HG02678 (cell line): ENCODE measurements around the gene MTCL1.
"Not testable (repeated sequence)": the region's sequence is repeated elsewhere in the genome, so short reads cannot be mapped to it uniquely, and the experiment has no call there.

ENCODE experiments used
- ATAC-seq: cut with Tn5 transposase; IDR thresholded peaks from one replicate; pipeline ENCODE4 v1.9.1; 2021; ENCODE audit warnings: mild to moderate bottlenecking, moderate library complexity; ENCODE audit not compliant: unreplicated experiment

The MTCL1 gene

DNA sequence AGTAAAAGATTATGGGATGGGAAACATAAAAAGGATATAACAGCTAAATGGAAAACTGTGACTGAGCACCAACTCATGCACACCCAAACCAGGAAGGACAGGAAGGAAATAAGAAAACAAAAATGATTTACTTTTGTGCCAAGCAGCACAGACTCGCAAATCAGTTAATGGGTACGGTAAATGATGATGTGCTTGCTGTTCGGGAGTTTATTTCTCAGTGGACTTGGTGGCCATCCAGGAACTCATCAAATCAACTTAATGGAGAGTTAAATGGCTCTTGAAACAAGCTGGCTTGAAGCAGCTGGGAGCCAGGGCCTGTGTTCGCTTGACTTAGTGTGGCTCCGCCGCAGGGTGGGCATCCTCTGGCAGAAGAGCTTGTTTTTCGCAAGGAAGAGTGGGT is 36.2 kb downstream of the MTCL1 start:
- no peak for ATAC-seq

GRCh38 chr18:8742387-8743361 is 37.3 kb downstream of the MTCL1 start:
- ATAC-seq = no peak

- no peak for ATAC-seq
These were observed 38.7 kb downstream of the MTCL1 start for GRCh38 chr18:8744038-8744437.

DNA sequence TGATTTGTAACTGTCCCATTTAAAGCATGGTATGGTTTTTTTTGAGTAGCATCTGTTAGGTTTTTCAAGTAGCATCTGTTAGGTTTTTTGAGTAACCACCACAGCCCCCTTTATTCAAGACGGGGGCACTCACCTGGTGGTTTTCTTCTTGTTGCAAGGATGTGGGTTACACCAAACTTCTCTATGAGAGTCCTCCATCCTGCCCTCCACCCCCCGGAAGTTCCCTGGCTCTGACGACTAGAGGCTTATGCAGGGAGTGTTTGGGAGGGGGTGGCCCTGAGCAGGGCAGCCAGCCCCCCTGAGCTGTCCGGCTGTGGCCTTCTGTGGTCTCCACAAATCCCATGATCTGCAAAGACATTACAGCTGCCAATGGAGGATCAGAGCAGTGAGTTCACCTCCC is 39.3 kb downstream of the MTCL1 start:
- ATAC-seq = no peak

- no peak for ATAC-seq
These were observed 40.1 kb downstream of the MTCL1 start for GRCh38 chr18:8745355-8746014.

DNA sequence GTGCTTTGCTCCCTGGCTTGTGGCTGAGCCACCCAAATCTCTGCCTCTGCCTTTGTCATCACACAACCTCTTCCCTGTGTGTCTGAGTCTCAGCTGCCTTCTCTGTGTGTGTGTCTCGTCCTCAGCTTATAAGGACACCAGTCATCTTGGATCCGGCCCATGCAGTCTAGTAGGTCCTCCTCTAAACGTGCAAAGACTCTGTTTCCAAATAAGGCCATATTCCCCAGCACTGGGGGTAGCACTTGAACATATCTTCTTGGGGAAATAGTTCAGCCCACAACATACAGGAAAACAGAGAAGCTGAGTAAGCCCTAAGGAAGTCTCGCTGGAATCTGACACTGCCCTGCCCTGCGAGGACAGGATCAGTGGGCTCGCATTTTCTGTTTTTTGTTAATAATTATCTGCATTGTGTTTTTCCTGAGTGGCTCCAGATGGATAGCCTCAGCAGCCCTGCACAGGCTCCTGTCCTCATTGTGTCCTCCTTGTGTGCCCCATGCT is 42.1 kb downstream of the MTCL1 start:
- no peak for ATAC-seq

DNA sequence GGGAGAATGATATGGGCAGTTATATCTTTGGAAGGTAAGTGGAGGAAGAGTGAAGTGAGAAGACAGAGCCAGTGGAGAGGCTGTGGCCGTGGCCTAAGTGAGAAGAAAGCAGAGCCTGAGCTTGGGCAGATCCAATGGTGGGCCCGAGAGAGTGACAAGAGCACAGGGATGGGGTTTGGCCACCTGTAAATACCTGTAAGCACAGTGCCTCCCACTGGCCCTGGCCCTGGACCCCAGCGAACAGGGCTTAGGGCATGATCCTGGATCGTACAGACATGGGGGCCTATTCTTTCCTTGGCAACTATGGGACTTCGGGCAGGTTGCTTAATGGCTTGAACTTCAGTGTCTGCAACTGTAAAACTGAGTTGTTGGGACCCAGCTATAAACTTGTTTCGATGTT is 44.1 kb downstream of the MTCL1 start:
- no peak for ATAC-seq

GRCh38 chr18:8750954-8751415 is 45.6 kb downstream of the MTCL1 start:
- ATAC-seq = no peak

- ATAC-seq = no peak
These were observed 46.3 kb downstream of the MTCL1 start for GRCh38 chr18:8751692-8752091.

- ATAC-seq = no peak
These were observed 47.0 kb downstream of the MTCL1 start for GRCh38 chr18:8752329-8752728.

DNA sequence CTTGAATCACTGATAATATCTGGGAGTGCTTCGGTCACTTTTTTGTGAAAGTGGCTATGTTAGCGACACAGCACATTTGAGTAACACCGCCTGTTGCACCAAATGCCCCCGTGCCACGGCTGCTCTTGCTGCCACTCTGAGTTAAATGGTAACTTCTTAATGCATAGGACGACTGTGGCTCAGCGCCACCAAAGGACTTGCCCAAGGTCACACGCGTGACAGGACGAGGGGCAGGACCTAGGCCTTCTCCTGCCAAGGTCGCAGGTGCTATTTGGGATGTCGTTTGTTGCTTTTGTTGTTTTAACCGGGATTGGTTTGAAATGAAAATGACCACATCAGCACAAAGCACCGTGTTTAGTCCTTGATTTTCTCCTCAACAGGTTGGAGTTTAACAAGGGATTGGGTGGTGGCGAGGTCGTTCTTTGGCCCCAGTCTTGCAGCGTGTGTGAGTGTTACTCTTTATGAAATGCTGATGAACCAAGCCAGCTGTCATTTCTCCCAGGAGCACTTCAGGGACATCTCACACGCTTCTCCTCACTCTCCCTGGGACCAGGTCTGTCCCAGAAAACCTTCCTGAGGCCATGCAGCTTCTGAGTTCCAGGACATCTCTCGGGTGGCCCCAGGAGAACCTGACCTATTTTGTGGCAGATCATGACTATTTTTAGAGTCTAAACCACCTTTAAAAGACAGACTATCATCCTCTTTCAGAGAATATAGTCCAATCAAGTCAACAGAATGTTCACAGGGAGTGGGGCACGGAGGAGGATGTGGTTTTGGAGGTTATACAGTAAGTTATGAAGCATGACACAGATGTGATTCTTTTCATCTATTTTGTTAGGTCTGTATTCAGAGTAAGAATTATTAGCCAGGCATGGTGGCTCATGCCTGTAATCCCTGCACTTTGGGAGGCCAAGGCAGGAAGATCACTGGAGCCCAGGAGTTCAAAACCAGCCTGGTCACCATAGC is 49.9 kb downstream of the MTCL1 start:
- no peak for ATAC-seq

GRCh38 chr18:8756571-8756970 is 51.2 kb downstream of the MTCL1 start:
- no peak for ATAC-seq

GRCh38 chr18:8757396-8757997 is 52.1 kb downstream of the MTCL1 start:
- no peak for ATAC-seq

- no peak for ATAC-seq
These were observed 53.1 kb downstream of the MTCL1 start for GRCh38 chr18:8758466-8758865.

- no peak for ATAC-seq
These were observed 55.6 kb downstream of the MTCL1 start for GRCh38 chr18:8760984-8761383.

- not testable (repeated sequence) for ATAC-seq
These were observed 56.2 kb downstream of the MTCL1 start for GRCh38 chr18:8761535-8761934.

DNA sequence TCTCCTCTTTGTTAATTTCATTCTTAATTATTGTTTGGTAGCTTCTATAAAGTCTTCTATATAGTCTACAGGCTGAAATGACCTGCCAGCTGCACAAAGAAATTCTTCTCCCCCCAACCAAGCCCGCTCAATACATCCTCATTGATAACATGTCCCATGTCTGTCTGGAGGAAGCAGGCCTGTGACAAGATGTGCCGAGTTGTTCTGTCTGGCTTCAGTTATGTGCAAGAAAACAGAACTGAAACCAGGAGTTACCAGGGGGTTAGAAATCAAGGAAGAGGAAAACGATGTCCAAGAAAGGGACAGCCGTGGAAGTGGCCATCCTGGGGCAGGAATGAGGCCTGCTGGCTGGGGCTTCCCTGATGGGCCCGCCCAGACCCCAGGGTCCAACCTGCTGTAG is 57.6 kb downstream of the MTCL1 start:
- no peak for ATAC-seq

DNA sequence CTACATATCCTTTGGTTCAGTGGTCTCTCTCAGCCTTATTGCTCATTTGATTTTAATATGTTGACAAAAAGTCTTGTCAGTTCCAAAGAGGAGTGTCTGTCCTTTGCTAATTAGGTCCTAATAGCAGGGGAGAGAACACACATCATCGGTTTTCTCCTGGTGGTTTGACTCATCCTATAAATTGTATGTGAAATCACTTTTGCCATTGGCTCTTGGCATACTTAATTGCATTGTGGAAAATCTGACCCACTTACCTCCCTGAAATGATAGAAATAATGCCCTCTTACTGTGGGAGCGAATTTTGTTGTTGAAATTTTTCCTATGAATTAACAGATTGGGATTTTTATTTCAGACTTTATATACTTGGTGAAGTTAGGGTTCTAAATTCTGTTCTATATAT is 58.3 kb downstream of the MTCL1 start:
- no peak for ATAC-seq

DNA sequence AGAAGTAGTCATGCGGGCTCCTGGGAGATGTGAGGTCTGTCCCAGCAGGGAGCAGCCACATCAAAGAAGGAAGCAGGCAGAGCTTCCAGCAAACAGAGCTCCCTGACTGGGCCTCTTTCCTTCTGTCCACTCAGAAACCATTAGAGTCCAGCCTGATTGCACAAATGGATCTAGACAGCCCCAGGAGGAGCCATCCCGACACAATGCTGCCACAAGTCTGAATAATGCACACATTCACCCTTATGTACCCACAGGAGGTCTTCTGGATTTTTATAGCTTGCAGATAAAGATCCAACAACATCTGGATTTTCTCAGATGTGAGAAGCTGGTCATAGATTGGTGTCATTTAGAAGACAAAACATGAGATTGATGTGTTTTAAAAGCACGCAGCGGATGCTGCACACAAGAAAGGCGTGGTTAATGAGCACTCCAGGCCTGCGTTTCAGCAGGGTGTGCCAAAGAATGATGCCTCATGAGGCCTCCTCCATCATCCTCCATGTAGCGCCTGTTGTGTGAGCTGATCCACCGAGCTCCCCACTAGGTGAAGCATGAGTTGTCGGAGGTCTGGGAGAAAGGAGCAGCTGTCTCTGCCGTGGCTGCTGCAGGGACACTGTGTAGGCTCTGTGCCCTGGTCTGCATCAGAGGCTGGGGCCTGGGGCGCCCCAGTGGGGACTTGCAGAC is 60.6 kb downstream of the MTCL1 start:
- no peak for ATAC-seq
